ENCODE results near the gene ZNF680. TPM values are rescaled to one million over a fixed set of nuclear protein-coding genes. Genes with fewer than 3 reads are reported as not detected.

ZNF680 gene
- 3.9 and 7.8 TPM in 2 replicates for total RNA-seq (2012; rRNA removed)
- polyA plus RNA-seq (2012; rRNA removed), result 1.2 and 1.5 TPM in 2 replicates
- 0.16 and 0.21 TPM in 2 replicates for polyA plus RNA-seq (2012; cell fraction: cytosol; rRNA removed)
- 0.15 and 2.1 TPM in 2 replicates for polyA plus RNA-seq (2012; cell fraction: nucleus; rRNA removed; ENCODE audit: low replicate concordance)
- Bru-seq, nascent RNA, result percentile 79 among the genes with signal in this experiment
- BruChase-seq, experiment 1, labeled RNA remaining after a 6-hour chase, result percentile 92 among the genes with signal in this experiment
- BruChase-seq, experiment 2, labeled RNA remaining after a 2-hour chase, result percentile 94 among the genes with signal in this experiment
- long read RNA-seq, transcript ZNF680-201 (4 exons, 3,022 nt), result major isoform, 10 of 18 reads
- long read RNA-seq, partial matches to known transcripts, result 2 of 18 reads
- long read RNA-seq, other reads (novel, unspliced or antisense), result 6 of 18 reads

GRCh38 chr7:64562626-64563278 lies at the start of gene ZNF680:
Gene ZNF680, minus strand, starts transcription at chr7:64563071. Its CDS starts 117 bp downstream, at chr7:64562954.
- Histone ChIP-seq H2BK20ac (ENCODE audit: low read depth, low read length) (no peak within 1 kb of the TSS), H3K4me2 (ENCODE audit: low read depth, low read length) (peak within 1 kb of the TSS; percentile 87), H3K36me3 (ENCODE audit: control insufficient read depth, insufficient read depth, low read length) (peaks cover 4% of the 10 kb centered on the region; the same call in 1 of the 2 replicates), H3K18ac (ENCODE audit: low read depth, low read length) (no peak within 1 kb of the TSS; the same call in 1 of the 2 replicates), H2BK5ac (ENCODE audit: low read depth, low read length, poor library complexity, severe bottlenecking) (peak within 1 kb of the TSS; percentile 50), H3K27ac (ENCODE audit: insufficient read depth, low read length) (peak within 1 kb of the TSS; percentile 74), H2AK9ac (replicated peaks; ENCODE audit: low read depth, low read length, poor library complexity) (peak within 1 kb of the TSS; percentile 94), H3K79me1 (ENCODE audit: low read depth in 1 of 2, low read length in 2 of 2) (peaks cover 5 to 10% of the 10 kb centered on the region in 2 experiments; a peak in 3 of 4 replicates), H2BK15ac (ENCODE audit: low read depth, low read length) (no peak within 1 kb of the TSS), H4K5ac (ENCODE audit: low read depth, low read length) (peak within 1 kb of the TSS; percentile 31; the same call in 1 of the 2 replicates), H4K8ac (ENCODE audit: low read depth in 2 of 2, low read length in 2 of 2) (peak within 1 kb of the TSS; percentile 93 to 95), H3K27me3 (ENCODE audit: control insufficient read depth, insufficient read depth, low read length) (no peaks in the 10 kb centered on the region), H2AFZ (replicated peaks; ENCODE audit: low read length, poor library complexity) (peak within 1 kb of the TSS; percentile 98), H3K14ac (replicated peaks; ENCODE audit: low read depth, low read length) (peak within 1 kb of the TSS; percentile 84), H2BK120ac (ENCODE audit: low read depth, low read length) (no peak within 1 kb of the TSS; the same call in 1 of the 2 replicates), H3K4me3 (ENCODE audit: insufficient read depth, low read depth, low read length) (peak within 1 kb of the TSS; percentile 88), H3K23ac (ENCODE audit: low read depth, low read length) (peak within 1 kb of the TSS; percentile 56; the same call in 1 of the 2 replicates), H3K9ac (ENCODE audit: low read depth, low read length) (peak within 1 kb of the TSS; percentile 85), H3K4ac (ENCODE audit: low read depth, low read length) (peak within 1 kb of the TSS; percentile 91), H3K4me1 (ENCODE audit: control insufficient read depth, insufficient read depth, low read length) (peaks cover 2% of the 10 kb centered on the region; the same call in 1 of the 2 replicates), H4K91ac (ENCODE audit: insufficient read depth, low read depth, low read length) (peak within 1 kb of the TSS; percentile 82), H4K20me1 (ENCODE audit: insufficient read depth, low read length) (no peaks in the 10 kb centered on the region), H3K9me1 (ENCODE audit: insufficient read depth, low read length) (no peaks in the 10 kb centered on the region), H3K9me3 (ENCODE audit: control insufficient read depth, insufficient read depth, low read length) (no peaks in the 10 kb centered on the region), H3K56ac (ENCODE audit: extremely low read depth, insufficient read depth, low read length) (peak within 1 kb of the TSS; percentile 69; the same call in 1 of the 2 replicates), H2AK5ac (ENCODE audit: low read depth, low read length) (no peak within 1 kb of the TSS; the same call in 1 of the 2 replicates)
- ChIA-PET POLR2A (ENCODE audit: unreplicated experiment) (interaction anchor here (0.8 kb wide), 1 partner anchor 10 kb away, joined by 6 read pairs; no protein-coding TSS in a partner anchor), CTCF (interaction anchor here (0.7 kb wide), 1 partner anchor 19 kb away, joined by 3 read pairs; no protein-coding TSS in a partner anchor)
- DNase-seq, result peak; percentile 91
- peak; percentile 99 for ATAC-seq (ENCODE audit: low read depth)
- intact Hi-C loops (cut with micrococcal nuclease) (no loop called here), dilution Hi-C loops (cut with HindIII; ENCODE audit: low sequenced_read_pairs, unreplicated experiment) (no loop called here), in situ Hi-C loops (cut with MboI; ENCODE audit: low sequenced_read_pairs) (no loop called here)
- 0% methylated on average over 5 of the region's 33 CpGs; no CpG with 5 or more reads in 1 of the 2 experiments for WGBS, 2 experiments (ENCODE audit: extremely low coverage in 2 of 2, insufficient read length in 1 of 2)
- TSS peak; percentile 30 for BruUV-seq (replicated peaks)
- TF ChIP-seq MAFK (IDR thresholded peaks at IDR 0.05; ENCODE audit: low read depth, low read length) (no peak), RFX5 (IDR thresholded peaks at IDR 0.05; ENCODE audit: low read depth, low read length) (no peak), RAD21 (IDR thresholded peaks at IDR 0.05; ENCODE audit: low read length) (no peak), MAZ (IDR thresholded peaks at IDR 0.05; ENCODE audit: borderline replicate concordance, low read depth, low read length) (no peak), USF2 (IDR thresholded peaks at IDR 0.05; ENCODE audit: low read depth, low read length) (no peak), SMC3 (IDR thresholded peaks at IDR 0.05; ENCODE audit: low read depth, low read length) (no peak), CEBPB (IDR thresholded peaks at IDR 0.05; ENCODE audit: low read depth, low read length) (no peak), BHLHE40 (IDR thresholded peaks at IDR 0.05; ENCODE audit: low read depth, low read length) (no peak), NFE2L2 (IDR thresholded peaks at IDR 0.05; ENCODE audit: low read depth, low read length) (no peak), ELK1 (IDR thresholded peaks at IDR 0.05; ENCODE audit: borderline replicate concordance, low read depth, low read length) (no peak), FOS (IDR thresholded peaks at IDR 0.05; ENCODE audit: low read depth, low read length) (0 out of 2 replicates have a peak, but pooled peaks have one; percentile 25), POLR2A (IDR thresholded peaks at IDR 0.05; ENCODE audit: low read depth, low read length) (peak; percentile 78; the same call in 1 of the 2 replicates), RCOR1 (IDR thresholded peaks at IDR 0.05; ENCODE audit: insufficient replicate concordance, low read length) (no peak), CHD1 (IDR thresholded peaks at IDR 0.05; ENCODE audit: low read depth, low read length) (no peak), MXI1 (IDR thresholded peaks at IDR 0.05; ENCODE audit: borderline replicate concordance, low read depth, low read length) (peak; percentile 43; the same call in 1 of the 2 replicates)
